GM12873 (cell line): ENCODE data around the gene BAIAP2L1.
A peak's percentile ranks its signal among the peaks of the same experiment; 100 is the strongest.

Experiments
- CTCF ChIP-seq: IDR thresholded peaks from 2 replicates; pipeline ENCODE4 v1.5.1; 2012; ENCODE audit warnings: low read depth, mild to moderate bottlenecking, moderate library complexity, low read length, control low read depth; ENCODE audit not compliant: insufficient read depth; ENCODE audit errors: missing control alignments

The BAIAP2L1 gene, protein sequence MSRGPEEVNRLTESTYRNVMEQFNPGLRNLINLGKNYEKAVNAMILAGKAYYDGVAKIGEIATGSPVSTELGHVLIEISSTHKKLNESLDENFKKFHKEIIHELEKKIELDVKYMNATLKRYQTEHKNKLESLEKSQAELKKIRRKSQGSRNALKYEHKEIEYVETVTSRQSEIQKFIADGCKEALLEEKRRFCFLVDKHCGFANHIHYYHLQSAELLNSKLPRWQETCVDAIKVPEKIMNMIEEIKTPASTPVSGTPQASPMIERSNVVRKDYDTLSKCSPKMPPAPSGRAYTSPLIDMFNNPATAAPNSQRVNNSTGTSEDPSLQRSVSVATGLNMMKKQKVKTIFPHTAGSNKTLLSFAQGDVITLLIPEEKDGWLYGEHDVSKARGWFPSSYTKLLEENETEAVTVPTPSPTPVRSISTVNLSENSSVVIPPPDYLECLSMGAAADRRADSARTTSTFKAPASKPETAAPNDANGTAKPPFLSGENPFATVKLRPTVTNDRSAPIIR

GRCh38 chr7:98400542-98401340 lies at the start of gene BAIAP2L1:
TSS of gene BAIAP2L1 (minus strand) at chr7:98401090. CDS start at chr7:98400852, 238 bp downstream.
- no peak for TF ChIP-seq CTCF

DNA sequence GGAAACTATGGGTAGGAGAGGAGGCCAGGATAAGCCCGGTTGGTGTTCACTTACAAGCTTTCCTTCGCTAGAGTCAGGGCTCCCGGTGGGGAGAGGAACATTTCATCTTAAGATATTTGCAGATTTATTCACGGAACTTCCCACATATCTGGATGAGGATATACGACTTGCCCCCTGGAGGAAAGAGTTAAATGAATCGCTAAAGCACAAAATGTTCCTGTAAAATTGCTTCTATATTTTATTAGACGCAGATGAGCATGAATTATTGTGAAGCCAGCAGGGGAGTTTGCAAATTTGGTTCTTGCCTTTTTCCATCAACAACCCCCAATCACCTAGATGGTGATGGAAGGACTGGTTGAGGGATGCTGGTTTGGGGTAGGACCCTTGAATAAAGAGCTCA lies 47.9 kb upstream of the BAIAP2L1 start:
- TF ChIP-seq CTCF = no peak

- no peak for TF ChIP-seq CTCF
Measured at GRCh38 chr7:98439484-98439883, 38.6 kb upstream of the BAIAP2L1 start.

- no peak for TF ChIP-seq CTCF
Measured at GRCh38 chr7:98434087-98434486, 33.2 kb upstream of the BAIAP2L1 start.

GRCh38 chr7:98429799-98430198 lies 28.9 kb upstream of the BAIAP2L1 start:
- no peak for TF ChIP-seq CTCF

DNA sequence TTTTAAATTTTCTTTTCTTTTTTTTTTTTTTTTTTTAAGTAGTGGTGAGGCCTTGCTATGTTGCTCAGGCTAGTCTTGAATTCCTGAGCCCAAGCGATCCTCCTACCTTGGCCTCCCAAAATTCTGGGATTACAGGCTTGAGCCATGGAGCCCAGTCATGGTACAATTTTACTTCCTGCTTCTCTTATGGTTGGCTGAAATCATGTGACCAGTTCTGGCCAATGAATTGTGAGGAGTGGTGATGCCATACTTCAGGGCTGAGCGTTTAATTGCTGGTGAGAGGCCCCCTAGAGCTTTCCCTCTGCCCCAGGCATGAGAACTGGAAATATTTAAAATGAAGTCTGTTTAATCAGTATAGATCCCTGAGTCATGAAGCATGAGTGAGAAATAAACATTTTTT lies 22.2 kb upstream of the BAIAP2L1 start:
- TF ChIP-seq CTCF = no peak

DNA sequence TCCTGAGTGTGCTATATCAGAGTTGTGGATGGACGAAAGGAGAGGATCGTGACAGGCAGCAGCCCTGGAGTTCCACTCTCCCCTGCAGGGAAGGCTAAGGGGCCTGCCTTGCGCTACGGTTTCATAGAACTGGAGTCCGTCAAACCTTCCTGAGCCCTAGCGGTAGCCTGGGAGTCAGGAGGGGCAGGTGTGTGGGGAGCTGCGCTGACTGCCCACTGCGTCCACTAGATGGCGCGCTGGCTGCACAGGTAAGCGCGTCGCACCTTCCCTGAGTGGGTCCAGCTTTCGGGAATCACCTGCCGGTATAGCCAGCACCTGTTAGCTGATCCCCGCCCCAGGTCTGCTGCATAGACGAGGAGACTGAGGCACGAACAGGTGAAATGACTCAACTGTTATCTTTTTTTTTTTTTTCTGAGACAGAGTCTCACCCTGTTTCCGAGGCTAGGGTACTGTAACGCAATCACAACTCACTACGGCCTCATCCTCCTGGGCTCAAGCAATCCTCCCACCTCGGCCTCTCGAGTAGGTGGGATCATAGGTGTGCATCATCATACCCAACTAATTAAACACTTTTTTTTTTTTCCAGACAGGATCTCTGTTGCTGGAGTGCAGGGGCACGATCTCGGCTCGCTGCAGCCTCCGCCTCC lies 20.2 kb upstream of the BAIAP2L1 start:
- peak; percentile 99 for TF ChIP-seq CTCF
